WTC11 (cell line): Measurements from ENCODE around the gene ABCC3.

ENCODE experiments used
- ATF3 ChIP-seq: sonication (generic); formaldehyde crosslinking; conservative IDR thresholded peaks from 2 replicates; pipeline ENCODE4 v1.8.1; 2022; ENCODE audit warnings: mild to moderate bottlenecking, missing genetic modification reagents
- CBFB ChIP-seq: sonication (generic); formaldehyde crosslinking; IDR thresholded peaks from 2 replicates; pipeline ENCODE4 v1.8.1; 2022; ENCODE audit warnings: mild to moderate bottlenecking, low read depth, missing genetic modification reagents
- CTCF ChIP-seq: fragments of 200-600 bp; IDR thresholded peaks from 2 replicates; pipeline ENCODE4 v1.8.0; 2022; ENCODE audit warnings: antibody characterized with exemption
- FOXK1 ChIP-seq: sonication (generic); formaldehyde crosslinking; IDR thresholded peaks from 2 replicates; pipeline ENCODE4 v1.8.0; 2022; ENCODE audit warnings: mild to moderate bottlenecking, moderate library complexity, missing genetic modification reagents
- HMGA2 ChIP-seq: fragments of 250-450 bp; sonication (Bioruptor Pico); IDR thresholded peaks from 2 replicates; pipeline ENCODE4 v1.4.0; 2021; ENCODE audit warnings: mild to moderate bottlenecking, moderate library complexity
- MAX ChIP-seq: sonication (generic); formaldehyde crosslinking; IDR thresholded peaks from 2 replicates; pipeline ENCODE4 v1.8.0; 2022; ENCODE audit warnings: mild to moderate bottlenecking, missing genetic modification reagents
- NFYB ChIP-seq: sonication (generic); formaldehyde crosslinking; conservative IDR thresholded peaks from 2 replicates; pipeline ENCODE4 v1.8.0; 2022; ENCODE audit warnings: low read depth, missing genetic modification reagents
- SOX15 ChIP-seq: fragments of 250-450 bp; sonication (Bioruptor Pico); IDR thresholded peaks from 2 replicates; pipeline ENCODE4 v1.9.0; 2021; ENCODE audit warnings: mild to moderate bottlenecking
- TEAD4 ChIP-seq: sonication (generic); formaldehyde crosslinking; IDR thresholded peaks from 2 replicates; pipeline ENCODE4 v1.8.0; 2022; ENCODE audit warnings: mild to moderate bottlenecking, missing genetic modification reagents
- ZBTB21 ChIP-seq: sonication (generic); formaldehyde crosslinking; IDR thresholded peaks from 2 replicates; pipeline ENCODE4 v1.8.1; 2023; ENCODE audit warnings: mild to moderate bottlenecking, missing genetic modification reagents, borderline replicate concordance
- ZNF423 ChIP-seq: fragments of 250-450 bp; sonication (Bioruptor Pico); IDR thresholded peaks from 2 replicates; pipeline ENCODE4 v2.1.2; 2022; ENCODE audit warnings: mild to moderate bottlenecking, moderate library complexity

- TF ChIP-seq CTCF = no peak
- no peak for TF ChIP-seq ZBTB21 (CRISPR knock-in tag)
- no peak for TF ChIP-seq ZNF423
- TF ChIP-seq HMGA2 (CRISPR knock-in tag) = no peak
- TF ChIP-seq NFYB (CRISPR knock-in tag) = no peak
- no peak for TF ChIP-seq TEAD4 (CRISPR knock-in tag)
- no peak for TF ChIP-seq SOX15 (CRISPR knock-in tag)
- no peak for TF ChIP-seq MAX (CRISPR knock-in tag)
- no peak for TF ChIP-seq FOXK1 (CRISPR knock-in tag)
- TF ChIP-seq CBFB (CRISPR knock-in tag) = no peak
- no peak for TF ChIP-seq ATF3 (CRISPR knock-in tag)
Measured at GRCh38 chr17:50604513-50604912, 30.2 kb upstream of the ABCC3 start.
